HG02610 (cell line): ENCODE measurements around the gene RAC2.

Experiments used
- ATAC-seq: cut with Tn5 transposase; IDR thresholded peaks from one replicate; pipeline ENCODE4 v1.9.1; 2021; ENCODE audit warnings: mild to moderate bottlenecking, moderate library complexity; ENCODE audit not compliant: unreplicated experiment

The RAC2 gene

GRCh38 chr22:37192204-37192603 lies 51.9 kb downstream of the RAC2 start:
- ATAC-seq, result no peak

GRCh38 chr22:37190262-37190780 lies 53.7 kb downstream of the RAC2 start:
- no peak for ATAC-seq

- no peak for ATAC-seq
These were observed 55.1 kb downstream of the RAC2 start for GRCh38 chr22:37188901-37189466.

- ATAC-seq, result no peak
These were observed 55.9 kb downstream of the RAC2 start, which contains the start of gene C1QTNF6 for GRCh38 chr22:37187891-37188761. Gene C1QTNF6, minus strand, starts transcription at chr22:37188247. Its CDS starts 34 bp downstream, at chr22:37188213.

- no peak for ATAC-seq
These were observed 56.5 kb downstream of the RAC2 start for GRCh38 chr22:37187552-37187890.

- ATAC-seq, result no peak
These were observed 57.0 kb downstream of the RAC2 start for GRCh38 chr22:37186997-37187522.

GRCh38 chr22:37186228-37186996 lies 57.7 kb downstream of the RAC2 start:
- no peak for ATAC-seq

GRCh38 chr22:37185646-37186227 lies 58.3 kb downstream of the RAC2 start:
- ATAC-seq, result no peak

GRCh38 chr22:37184816-37185541 lies 59.1 kb downstream of the RAC2 start:
- no peak for ATAC-seq

GRCh38 chr22:37184380-37184755 lies 59.7 kb downstream of the RAC2 start:
- ATAC-seq, result no peak

- ATAC-seq, result no peak
These were observed 60.4 kb downstream of the RAC2 start for GRCh38 chr22:37183432-37184379.

GRCh38 chr22:37182949-37183245 lies 61.2 kb downstream of the RAC2 start:
- no peak for ATAC-seq

GRCh38 chr22:37182101-37182948 lies 61.7 kb downstream of the RAC2 start:
- no peak for ATAC-seq

- no peak for ATAC-seq
These were observed 62.4 kb downstream of the RAC2 start for GRCh38 chr22:37181681-37182080.

- ATAC-seq, result no peak
These were observed 63.4 kb downstream of the RAC2 start for GRCh38 chr22:37180531-37181231.

GRCh38 chr22:37179622-37180420 lies 64.2 kb downstream of the RAC2 start:
- no peak for ATAC-seq

- ATAC-seq, result no peak
These were observed 65.0 kb downstream of the RAC2 start for GRCh38 chr22:37179126-37179470.
